ENCODE measurements around the gene NPNT. TPM values are rescaled to one million over a fixed set of nuclear protein-coding genes. Genes with fewer than 3 reads are reported as not detected.

NPNT gene
- total RNA-seq, 2 donors from 2014 or later = not detected

- H3K27ac Mint-ChIP-seq = no peak overlapping the region
- no peaks in the 10 kb centered on the region for H3K9me3 ChIP-seq (ENCODE audit: control insufficient read depth, low read length, poor library complexity, severe bottlenecking)
- H3K27me3 Mint-ChIP-seq = no peaks in the 10 kb centered on the region
- H3K36me3 Mint-ChIP-seq (ENCODE audit: low read depth) = no peaks in the 10 kb centered on the region
- DNase-seq (no peak), ATAC-seq (no peak)
- H3K4me1 Mint-ChIP-seq = no peaks in the 10 kb centered on the region
- no peak overlapping the region for H3K4me3 Mint-ChIP-seq
Measured at GRCh38 chr4:105991726-105992125, 96.5 kb downstream of the NPNT start.

GRCh38 chr4:105992641-105993305 lies 97.5 kb downstream of the NPNT start:
- H3K27ac Mint-ChIP-seq = no peak overlapping the region
- no peaks in the 10 kb centered on the region for H3K9me3 ChIP-seq (ENCODE audit: control insufficient read depth, low read length, poor library complexity, severe bottlenecking)
- H3K27me3 Mint-ChIP-seq = no peaks in the 10 kb centered on the region
- ATAC-seq (no peak), DNase-seq (no peak)
- H3K4me1 Mint-ChIP-seq = no peaks in the 10 kb centered on the region
- no peak overlapping the region for H3K4me3 Mint-ChIP-seq
- H3K36me3 Mint-ChIP-seq (ENCODE audit: low read depth) = peaks cover 3% of the 10 kb centered on the region

GRCh38 chr4:105994061-105994460 lies 98.8 kb downstream of the NPNT start:
- no peak for DNase-seq
- no peaks in the 10 kb centered on the region for H3K9me3 ChIP-seq (ENCODE audit: control insufficient read depth, low read length, poor library complexity, severe bottlenecking)
- Mint-ChIP-seq H3K4me1 (no peaks in the 10 kb centered on the region), H3K36me3 (ENCODE audit: low read depth) (peaks cover 3% of the 10 kb centered on the region), H3K27ac (no peak overlapping the region), H3K27me3 (no peaks in the 10 kb centered on the region), H3K4me3 (no peak overlapping the region)
- ATAC-seq = no peak

- Mint-ChIP-seq H3K36me3 (ENCODE audit: low read depth) (peaks cover 3% of the 10 kb centered on the region), H3K27me3 (no peaks in the 10 kb centered on the region), H3K4me1 (no peaks in the 10 kb centered on the region), H3K27ac (no peak overlapping the region), H3K4me3 (no peak overlapping the region)
- H3K9me3 ChIP-seq (ENCODE audit: control insufficient read depth, low read length, poor library complexity, severe bottlenecking) = no peaks in the 10 kb centered on the region
- DNase-seq (no peak), ATAC-seq (no peak)
Measured at GRCh38 chr4:105994841-105995501, 99.7 kb downstream of the NPNT start.

- H3K36me3 Mint-ChIP-seq (ENCODE audit: low read depth) = peaks cover 3% of the 10 kb centered on the region
- no peaks in the 10 kb centered on the region for H3K27me3 Mint-ChIP-seq
- no peak overlapping the region for H3K27ac Mint-ChIP-seq
- ATAC-seq = no peak
- no peak overlapping the region for H3K4me3 Mint-ChIP-seq
- peaks cover 2% of the 10 kb centered on the region for H3K9me3 ChIP-seq (ENCODE audit: control insufficient read depth, low read length, poor library complexity, severe bottlenecking)
- no peaks in the 10 kb centered on the region for H3K4me1 Mint-ChIP-seq
- no peak for DNase-seq
Measured at GRCh38 chr4:105996845-105997244, 101.6 kb downstream of the NPNT start.

GRCh38 chr4:105998171-105999063 lies 103.1 kb downstream of the NPNT start:
- DNase-seq = no peak
- Mint-ChIP-seq H3K4me1 (no peaks in the 10 kb centered on the region), H3K4me3 (no peak overlapping the region), H3K36me3 (ENCODE audit: low read depth) (peaks cover 3% of the 10 kb centered on the region), H3K27ac (no peak overlapping the region), H3K27me3 (no peaks in the 10 kb centered on the region)
- H3K9me3 ChIP-seq (ENCODE audit: control insufficient read depth, low read length, poor library complexity, severe bottlenecking) = peaks cover 2% of the 10 kb centered on the region
- no peak for ATAC-seq

- ATAC-seq = no peak
- Mint-ChIP-seq H3K4me3 (no peak overlapping the region), H3K36me3 (ENCODE audit: low read depth) (no peaks in the 10 kb centered on the region), H3K4me1 (no peaks in the 10 kb centered on the region), H3K27me3 (no peaks in the 10 kb centered on the region), H3K27ac (no peak overlapping the region)
- peaks cover 2% of the 10 kb centered on the region for H3K9me3 ChIP-seq (ENCODE audit: control insufficient read depth, low read length, poor library complexity, severe bottlenecking)
- DNase-seq = no peak
Measured at GRCh38 chr4:106002994-106003393, 107.7 kb downstream of the NPNT start.

GRCh38 chr4:106010761-106011160 lies 115.5 kb downstream of the NPNT start:
- Mint-ChIP-seq H3K27ac (no peak overlapping the region), H3K27me3 (no peaks in the 10 kb centered on the region), H3K36me3 (ENCODE audit: low read depth) (no peaks in the 10 kb centered on the region), H3K4me1 (no peaks in the 10 kb centered on the region), H3K4me3 (no peak overlapping the region)
- ATAC-seq = no peak
- no peaks in the 10 kb centered on the region for H3K9me3 ChIP-seq (ENCODE audit: control insufficient read depth, low read length, poor library complexity, severe bottlenecking)
- no peak for DNase-seq

GRCh38 chr4:106011387-106011786 lies 116.1 kb downstream of the NPNT start:
- Mint-ChIP-seq H3K27me3 (no peaks in the 10 kb centered on the region), H3K27ac (no peak overlapping the region), H3K4me3 (no peak overlapping the region), H3K4me1 (no peaks in the 10 kb centered on the region), H3K36me3 (ENCODE audit: low read depth) (no peaks in the 10 kb centered on the region)
- no peak for ATAC-seq
- no peaks in the 10 kb centered on the region for H3K9me3 ChIP-seq (ENCODE audit: control insufficient read depth, low read length, poor library complexity, severe bottlenecking)
- no peak for DNase-seq

GRCh38 chr4:106017975-106018374 lies 122.7 kb downstream of the NPNT start:
- DNase-seq (no peak), ATAC-seq (no peak)
- Mint-ChIP-seq H3K36me3 (ENCODE audit: low read depth) (no peaks in the 10 kb centered on the region), H3K27ac (no peak overlapping the region), H3K4me3 (no peak overlapping the region), H3K27me3 (no peaks in the 10 kb centered on the region), H3K4me1 (no peaks in the 10 kb centered on the region)
- H3K9me3 ChIP-seq (ENCODE audit: control insufficient read depth, low read length, poor library complexity, severe bottlenecking) = no peaks in the 10 kb centered on the region

- no peaks in the 10 kb centered on the region for H3K9me3 ChIP-seq (ENCODE audit: control insufficient read depth, low read length, poor library complexity, severe bottlenecking)
- H3K36me3 Mint-ChIP-seq (ENCODE audit: low read depth) = no peaks in the 10 kb centered on the region
- DNase-seq (no peak), ATAC-seq (no peak)
- no peak overlapping the region for H3K4me3 Mint-ChIP-seq
- H3K27ac Mint-ChIP-seq = no peak overlapping the region
- no peaks in the 10 kb centered on the region for H3K4me1 Mint-ChIP-seq
- H3K27me3 Mint-ChIP-seq = no peaks in the 10 kb centered on the region
Measured at GRCh38 chr4:106019771-106020170, 124.5 kb downstream of the NPNT start.
